Astrocyte of the cerebellum (primary cell): ENCODE data around the gene DMRT1.

ENCODE experiments used
- DNase-seq: peaks from one replicate; pipeline ENCODE4 v3.0.0-alpha.2; 2011; ENCODE audit warnings: low read depth
- H3K4me3 ChIP-seq: 2 replicates; pipeline ENCODE4 v1.5.1; 2011; ENCODE audit warnings: mild to moderate bottlenecking, low read depth, low read length, moderate library complexity
- CTCF ChIP-seq: IDR thresholded peaks from 2 replicates; pipeline ENCODE4 v1.5.1; 2012; ENCODE audit warnings: low read length, low read depth, moderate library complexity, mild to moderate bottlenecking; ENCODE audit errors: missing control alignments
- in situ Hi-C: cut with HindIII; loops from 2 replicates; pipeline ENCODE4 v1.10.0; 2017; ENCODE audit warnings: low sequenced_read_pairs

DMRT1 gene

DNA sequence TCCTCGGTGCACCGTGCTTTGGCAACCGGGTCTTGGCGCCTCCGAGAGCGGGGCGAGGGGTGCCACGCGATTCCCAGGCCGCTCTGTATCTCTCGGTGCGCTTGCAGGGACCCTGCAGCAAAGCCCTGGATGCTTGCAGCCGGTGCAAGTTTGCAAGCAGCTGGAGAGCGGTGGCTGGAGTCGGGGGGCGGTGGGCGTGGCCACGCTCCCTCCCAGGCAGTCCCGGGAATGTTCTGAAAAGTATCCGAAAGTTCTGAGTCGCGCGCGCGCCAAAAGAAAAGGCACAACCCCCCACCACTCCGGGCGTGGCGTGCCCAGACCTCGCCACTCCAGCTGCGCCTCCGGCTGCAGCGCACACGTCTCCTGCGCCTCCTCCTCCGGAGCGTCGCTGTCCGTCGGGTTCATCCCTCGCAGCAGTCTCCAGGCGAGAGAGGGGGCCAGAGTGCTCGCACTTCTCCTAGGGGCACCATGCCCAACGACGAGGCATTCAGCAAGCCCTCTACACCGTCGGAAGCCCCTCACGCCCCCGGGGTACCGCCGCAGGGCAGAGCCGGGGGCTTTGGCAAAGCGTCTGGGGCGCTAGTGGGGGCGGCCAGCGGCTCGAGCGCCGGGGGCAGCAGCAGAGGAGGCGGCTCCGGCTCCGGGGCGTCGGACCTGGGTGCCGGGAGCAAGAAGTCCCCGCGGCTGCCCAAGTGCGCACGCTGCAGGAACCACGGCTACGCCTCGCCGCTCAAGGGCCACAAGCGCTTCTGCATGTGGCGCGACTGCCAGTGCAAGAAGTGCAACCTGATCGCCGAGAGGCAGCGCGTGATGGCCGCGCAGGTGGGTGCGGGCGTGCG is at the start of gene DMRT1:
DMRT1 (plus strand) TSS at position 327 of the 839 bp plus-strand sequence; CDS start at position 469, 142 bp downstream.
- TF ChIP-seq CTCF, result no peak
- in situ Hi-C loops, result loop anchor here (5.0 kb wide), 1 partner anchor 86 kb away; no protein-coding TSS in a partner anchor
- DNase-seq, result no peak
- no peak within 1 kb of the TSS for H3K4me3 ChIP-seq

- no peak for DNase-seq
- in situ Hi-C loops, result no loop called here
- no peak for TF ChIP-seq CTCF
- no peak overlapping the region for H3K4me3 ChIP-seq
Observed at GRCh38 chr9:792331-793260, 48.9 kb upstream of the DMRT1 start.

- in situ Hi-C loops, result no loop called here
- DNase-seq, result no peak
- TF ChIP-seq CTCF, result no peak
- no peak overlapping the region for H3K4me3 ChIP-seq
Observed at GRCh38 chr9:794386-794785, 47.1 kb upstream of the DMRT1 start.

DNA sequence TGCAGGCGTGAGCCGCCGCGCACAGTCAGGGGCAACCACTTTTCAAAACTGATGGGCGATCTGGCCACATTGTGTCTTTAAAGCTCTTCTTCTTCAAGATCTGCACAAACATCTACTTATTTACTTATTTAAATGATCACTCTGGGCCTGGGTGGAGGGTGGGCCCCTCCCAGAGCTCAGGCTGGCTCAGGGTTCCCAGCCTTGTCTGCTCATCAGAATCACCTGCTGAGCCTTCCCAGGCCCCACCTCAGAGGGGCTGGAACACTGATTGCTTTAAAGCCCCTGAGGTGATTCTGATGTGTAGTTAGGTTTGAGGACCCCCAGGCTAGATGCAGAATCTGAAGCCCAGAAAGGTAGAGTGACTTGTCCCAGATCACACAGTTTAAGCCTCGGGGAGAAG is 45.6 kb upstream of the DMRT1 start:
- H3K4me3 ChIP-seq, result no peak overlapping the region
- in situ Hi-C loops, result no loop called here
- DNase-seq, result no peak
- no peak for TF ChIP-seq CTCF

- no peak for DNase-seq
- H3K4me3 ChIP-seq, result no peak overlapping the region
- in situ Hi-C loops, result no loop called here
- no peak for TF ChIP-seq CTCF
Observed at GRCh38 chr9:800591-801150, 40.8 kb upstream of the DMRT1 start.

DNA sequence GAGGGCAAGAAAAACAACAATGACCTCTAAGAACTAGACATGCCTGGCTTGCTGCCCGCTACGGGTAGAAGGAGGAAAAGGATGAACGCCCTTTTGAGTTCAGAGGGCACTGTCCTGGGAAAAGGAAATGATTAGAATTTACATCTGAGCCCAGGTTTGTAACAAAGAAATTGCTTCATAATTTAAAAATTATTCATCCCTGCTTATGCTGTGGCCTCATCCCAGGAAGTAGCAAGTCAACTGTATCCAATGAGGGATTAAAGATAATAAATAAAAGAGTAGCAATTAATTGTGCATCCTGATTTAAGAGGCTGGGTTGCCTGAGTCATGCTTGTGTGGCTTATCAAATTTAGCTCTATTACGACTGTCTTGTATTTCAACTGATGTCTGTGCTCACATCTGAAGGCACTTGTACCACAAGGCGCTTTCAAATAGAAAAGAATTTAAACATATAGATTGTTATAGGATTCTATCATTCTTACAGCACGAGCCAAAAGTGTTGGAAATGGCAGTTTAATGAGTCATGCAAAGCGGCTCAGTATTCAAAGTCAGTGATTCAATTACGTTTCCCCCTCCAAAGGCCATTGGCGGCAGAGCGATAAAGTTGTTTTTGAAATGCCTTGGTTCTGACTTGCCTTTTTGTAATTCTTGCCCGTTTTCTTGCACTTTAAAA is 40.0 kb upstream of the DMRT1 start:
- peak; percentile 56 for DNase-seq
- TF ChIP-seq CTCF, result no peak
- in situ Hi-C loops, result no loop called here
- no peak overlapping the region for H3K4me3 ChIP-seq
